H1 (cell line): ENCODE measurements around the gene CCDC15. TPM values are rescaled to one million over a fixed set of nuclear protein-coding genes. Genes with fewer than 3 reads are reported as not detected.

Experiments used
- CTCF ChIA-PET: fragments of 300-600 bp; sonication (Branson Sonifier 250); formaldehyde crosslinking; loops from one replicate; lab custom pipeline; 2021; ENCODE audit not compliant: partially characterized antibody; lab: Charles Lee
- POLR2A ChIA-PET: fragments of 300-600 bp; sonication (Branson Sonifier 250); formaldehyde crosslinking; loops from one replicate; lab custom pipeline; 2021; ENCODE audit warnings: inconsistent platforms; ENCODE audit not compliant: partially characterized antibody; lab: Charles Lee
- DNase-seq, 2 experiments: peaks; one replicate each; pipeline versions ENCODE4 v3.0.0 to v3.0.0-alpha.2; 2010 to 2022; ENCODE audit warnings: low spot score in 2 of 2, low read depth in 1 of 2, mixed read lengths in 1 of 2
- FAIRE-seq: peaks from 2 replicates; lab custom pipeline; 2011; peaks lifted over from hg19 to GRCh38; lab: Jason Lieb, UNC
- H2AFZ ChIP-seq: 2 replicates; pipeline ENCODE4 v1.8.1; 2012; ENCODE audit warnings: low read length, inconsistent platforms
- H2AK5ac ChIP-seq: 2 replicates; pipeline ENCODE4 v1.6.1; 2013; ENCODE audit warnings: low read depth, low read length
- H2BK120ac ChIP-seq: replicated peaks from 2 replicates; pipeline ENCODE3; 2013; ENCODE audit warnings: low read depth, low read length, inconsistent platforms
- H2BK12ac ChIP-seq: 2 replicates; pipeline ENCODE4 v1.6.1; 2013; ENCODE audit warnings: low read depth, low read length
- H2BK15ac ChIP-seq: 2 replicates; pipeline ENCODE4 v1.6.1; 2013; ENCODE audit warnings: low read length
- H2BK20ac ChIP-seq: 2 replicates; pipeline ENCODE4 v1.6.1; 2013; ENCODE audit warnings: low read length
- H2BK5ac ChIP-seq: 2 replicates; pipeline ENCODE4 v1.6.1; 2013; ENCODE audit warnings: low read depth, low read length
- H3K14ac ChIP-seq: 2 replicates; pipeline ENCODE4 v1.6.1; 2013; ENCODE audit warnings: inconsistent platforms; ENCODE audit not compliant: insufficient read length
- H3K18ac ChIP-seq: 2 replicates; pipeline ENCODE4 v1.6.1; 2013; ENCODE audit warnings: low read length; ENCODE audit errors: extremely low read depth
- H3K23ac ChIP-seq: 2 replicates; pipeline ENCODE4 v1.6.1; 2013; ENCODE audit warnings: inconsistent platforms; ENCODE audit not compliant: insufficient read length
- H3K23me2 ChIP-seq: 2 replicates; pipeline ENCODE4 v1.6.1; 2013; ENCODE audit warnings: low read depth, low read length
- H3K27ac ChIP-seq: 2 replicates; pipeline ENCODE4 v1.6.1; 2011; ENCODE audit warnings: low read depth, low read length, inconsistent platforms
- H3K27me3 ChIP-seq, 4 experiments: replicated peaks in 1 of 4; 1 replicate in 1 of 4; 2 replicates in 3 of 4; pipeline versions ENCODE4 v1.6.1 to v1.8.1; 2011 to 2013; ENCODE audit warnings: low read length in 3 of 4, mild to moderate bottlenecking in 3 of 4, inconsistent platforms in 2 of 4, mixed read lengths in 2 of 4, moderate library complexity in 1 of 4; ENCODE audit not compliant: control insufficient read depth in 3 of 4, insufficient read depth in 3 of 4; ENCODE audit errors: extremely low read depth in 1 of 4
- H3K36me3 ChIP-seq, 4 experiments: 2 replicates each; pipeline versions ENCODE4 v1.6.1 to v1.8.1; 2011 to 2013; ENCODE audit warnings: mild to moderate bottlenecking in 4 of 4, low read length in 3 of 4, moderate library complexity in 2 of 4, control low read depth in 1 of 4, inconsistent platforms in 1 of 4; ENCODE audit not compliant: insufficient read depth in 4 of 4, control insufficient read depth in 2 of 4
- H3K4ac ChIP-seq: replicated peaks from 2 replicates; pipeline ENCODE3; 2013; ENCODE audit warnings: low read length, low read depth, mixed read lengths, inconsistent platforms; ENCODE audit not compliant: insufficient read length
- H3K4me1 ChIP-seq, 4 experiments: replicated peaks in 1 of 4; 1 replicate in 1 of 4; 2 replicates in 3 of 4; pipeline versions ENCODE4 v1.6.1 to v1.8.1; 2011 to 2013; ENCODE audit warnings: low read length in 3 of 4, inconsistent platforms in 2 of 4, mixed read lengths in 1 of 4; ENCODE audit not compliant: insufficient read depth in 4 of 4, control insufficient read depth in 3 of 4
- H3K4me2 ChIP-seq, 2 experiments: 2 replicates each; pipeline versions ENCODE4 v1.6.1 to v1.8.1; 2011 to 2013; ENCODE audit warnings: low read depth in 2 of 2, low read length in 2 of 2, control low read depth in 1 of 2, inconsistent platforms in 1 of 2, mild to moderate bottlenecking in 1 of 2; ENCODE audit not compliant: insufficient read depth in 1 of 2
- H3K4me3 ChIP-seq, 4 experiments: fragments of 200-600, 300-600 bp in 1 of 4; sonication (generic), shearing (Covaris generic), sonication (Bioruptor Twin) in 1 of 4; 2 replicates each; pipeline versions ENCODE4 v1.5.1 to v1.8.1; 2011 to 2016; ENCODE audit warnings: low read length in 4 of 4, low read depth in 3 of 4, control low read depth in 2 of 4, inconsistent platforms in 2 of 4, mild to moderate bottlenecking in 2 of 4, mixed read lengths in 1 of 4, moderate library complexity in 1 of 4; ENCODE audit not compliant: insufficient read depth in 2 of 4; ENCODE audit errors: extremely low read depth in 1 of 4
- H3K56ac ChIP-seq: replicated peaks from 2 replicates; pipeline ENCODE3; 2013; ENCODE audit warnings: low read depth, mild to moderate bottlenecking, mixed read lengths, low read length, inconsistent platforms; ENCODE audit not compliant: insufficient read length
- H3K79me1 ChIP-seq: 2 replicates; pipeline ENCODE4 v1.6.1; 2013; ENCODE audit warnings: low read depth, low read length, control low read depth
- H3K79me2 ChIP-seq, 2 experiments: 2 replicates each; pipeline versions ENCODE4 v1.6.1 to v1.8.1; 2012 to 2013; ENCODE audit warnings: low read length in 2 of 2, mild to moderate bottlenecking in 2 of 2, inconsistent platforms in 1 of 2; ENCODE audit not compliant: insufficient read depth in 2 of 2, control insufficient read depth in 1 of 2
- H3K9ac ChIP-seq, 4 experiments: replicated peaks in 1 of 4; 1 replicate in 1 of 4; 2 replicates in 3 of 4; pipeline versions ENCODE4 v1.6.1 to v1.8.1; 2011 to 2013; ENCODE audit warnings: low read depth in 3 of 4, low read length in 3 of 4, control low read depth in 2 of 4, mild to moderate bottlenecking in 2 of 4, moderate library complexity in 2 of 4, inconsistent platforms in 1 of 4; ENCODE audit errors: extremely low read depth in 1 of 4
- H3K9me3 ChIP-seq, 2 experiments: 2 replicates each; pipeline versions ENCODE4 v1.6.1 to v1.8.1; 2012 to 2013; ENCODE audit warnings: mild to moderate bottlenecking in 2 of 2, moderate library complexity in 2 of 2, control low read depth in 1 of 2, inconsistent platforms in 1 of 2, low read depth in 1 of 2, low read length in 1 of 2, mixed read lengths in 1 of 2; ENCODE audit not compliant: insufficient read depth in 2 of 2
- H4K20me1 ChIP-seq, 2 experiments: replicated peaks in 1 of 2; 2 replicates each; pipeline versions ENCODE3 to v1.8.1; 2011 to 2013; ENCODE audit warnings: inconsistent platforms in 2 of 2, low read length in 2 of 2, mild to moderate bottlenecking in 1 of 2; ENCODE audit not compliant: insufficient read depth in 2 of 2, control insufficient read depth in 1 of 2
- H4K5ac ChIP-seq: 2 replicates; pipeline ENCODE4 v1.6.1; 2013; ENCODE audit warnings: low read length, low read depth, mixed read lengths, inconsistent platforms; ENCODE audit not compliant: insufficient read length
- H4K8ac ChIP-seq: 2 replicates; pipeline ENCODE4 v1.8.0; 2013; ENCODE audit warnings: mild to moderate bottlenecking, moderate library complexity, low read length, inconsistent platforms; ENCODE audit not compliant: insufficient read depth; ENCODE audit errors: extremely low read depth
- H4K91ac ChIP-seq: replicated peaks from 2 replicates; pipeline ENCODE3; 2013; ENCODE audit warnings: low read length, mixed read lengths, inconsistent platforms; ENCODE audit not compliant: insufficient read length
- GTF2F1 ChIP-seq: IDR thresholded peaks from 2 replicates; pipeline ENCODE4 v1.6.1; 2012; ENCODE audit warnings: low read depth, low read length, improper control_type of control experiment, borderline replicate concordance
- NRF1 ChIP-seq: IDR thresholded peaks from 2 replicates; pipeline ENCODE4 v1.6.1; 2011; ENCODE audit warnings: mild to moderate bottlenecking, low read depth, low read length, improper control_type of control experiment
- POLR2AphosphoS5 ChIP-seq: IDR thresholded peaks from 2 replicates; pipeline ENCODE4 v1.6.1; 2011; ENCODE audit warnings: low read depth, low read length
- SIRT6 ChIP-seq: IDR thresholded peaks from one replicate; pipeline ENCODE4 v1.7.1; 2012; ENCODE audit warnings: low read length, inconsistent platforms
- WGBS, 2 experiments: shearing (Covaris generic) in 1 of 2; methylation state at CpG; one replicate each; pipeline versions ENCODE4 v1.1.6 to v1.1.7; 2013 to 2015; ENCODE audit warnings: low lambda C conversion rate in 2 of 2, mixed read lengths in 2 of 2, inconsistent platforms in 1 of 2, low coverage in 1 of 2, missing lambda C conversion rate in 1 of 2; ENCODE audit not compliant: insufficient replicate concordance in 2 of 2, insufficient coverage in 1 of 2, insufficient read length in 1 of 2; ENCODE audit errors: extremely low coverage in 1 of 2, missing lambda C conversion rate in 1 of 2; 5-methylcytosine and 5-hydroxymethylcytosine counted together
- long read RNA-seq, 2 experiments: library from RNA in 1 of 2; library from capped mRNA in 1 of 2; stranded (forward); transcript quantifications; one replicate each; pipeline ENCODE4 v2.0.0, GENCODE V29; 2021; ENCODE audit warnings: inconsistent platforms in 1 of 2
- polyA minus RNA-seq, 3 experiments: library from RNA; depleted of rRNA, polyadenylated mRNA; stranded (reverse); fragments of >200 nt; gene quantifications; 1 replicate in 2 of 3; 2 replicates in 1 of 3; pipeline ENCODE4 v1.2.3, GENCODE V29; 2011
- polyA plus RNA-seq, 7 experiments: library from polyadenylated mRNA; depleted of rRNA in 3 of 7; stranded (reverse) in 5 of 7; unstranded in 2 of 7; fragments of >200 nt in 5 of 7; fragments of 200-250 nt in 2 of 7; gene quantifications; 1 replicate in 5 of 7; 2 replicates in 1 of 7; 4 replicates in 1 of 7; pipeline versions ENCODE4 v1.2.1 to v1.2.3, GENCODE V29; 2011 to 2013; ENCODE audit warnings: missing spikeins in 2 of 7, mixed read lengths in 2 of 7
- total RNA-seq: library from RNA; stranded (reverse); fragmentation: NEBNext Ultra II Directional; extraction: Animal tissue kit (Norgen Biotek cat#: 25700); gene quantifications from 2 replicates; pipeline ENCODE4 v1.2.1, GENCODE V29; 2021

Gene CCDC15, protein sequence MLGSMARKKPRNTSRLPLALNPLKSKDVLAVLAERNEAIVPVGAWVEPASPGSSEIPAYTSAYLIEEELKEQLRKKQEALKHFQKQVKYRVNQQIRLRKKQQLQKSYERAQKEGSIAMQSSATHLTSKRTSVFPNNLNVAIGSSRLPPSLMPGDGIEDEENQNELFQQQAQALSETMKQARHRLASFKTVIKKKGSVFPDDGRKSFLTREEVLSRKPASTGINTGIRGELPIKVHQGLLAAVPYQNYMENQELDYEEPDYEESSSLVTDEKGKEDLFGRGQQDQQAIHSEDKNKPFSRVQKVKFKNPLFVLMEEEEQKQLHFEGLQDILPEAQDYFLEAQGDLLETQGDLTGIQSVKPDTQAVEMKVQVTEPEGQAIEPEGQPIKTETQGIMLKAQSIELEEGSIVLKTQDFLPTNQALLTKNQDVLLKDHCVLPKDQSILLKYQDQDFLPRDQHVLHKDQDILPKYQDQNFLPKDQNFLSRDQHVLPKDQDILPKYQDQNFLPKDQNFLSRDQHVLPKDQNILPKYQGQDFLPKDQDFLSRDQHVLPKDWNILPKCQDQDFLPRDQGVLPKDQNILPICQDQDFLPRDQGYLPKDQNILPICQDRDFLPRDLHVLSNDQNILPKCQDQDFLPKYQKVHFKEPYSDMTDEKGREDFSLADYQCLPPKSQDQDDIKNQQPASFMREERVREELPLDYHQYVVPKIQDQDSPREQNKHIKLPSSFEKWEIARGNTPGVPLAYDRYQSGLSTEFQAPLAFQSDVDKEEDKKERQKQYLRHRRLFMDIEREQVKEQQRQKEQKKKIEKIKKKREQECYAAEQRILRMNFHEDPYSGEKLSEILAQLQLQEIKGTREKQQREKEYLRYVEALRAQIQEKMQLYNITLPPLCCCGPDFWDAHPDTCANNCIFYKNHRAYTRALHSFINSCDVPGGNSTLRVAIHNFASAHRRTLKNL
- total RNA-seq, result 3.1 and 4.0 TPM in 2 replicates
- 0.64 and 1.5 TPM in 2 replicates for polyA plus RNA-seq (2011; rRNA removed)
- polyA plus RNA-seq (2011; cell fraction: cytosol; rRNA removed), result 1.4 TPM
- 1.2 TPM for polyA plus RNA-seq (2011; cell fraction: nucleus; rRNA removed)
- 1.2 to 1.7 TPM (median 1.3 TPM) in 4 replicates for polyA plus RNA-seq (2012, experiment 1 of 2)
- 0.13 TPM for polyA plus RNA-seq (2012, experiment 2 of 2)
- 2.9 TPM for polyA plus RNA-seq (2013, experiment 1 of 2)
- 2.9 TPM for polyA plus RNA-seq (2013, experiment 2 of 2)
- 1.9 and 3.7 TPM in 2 replicates for polyA minus RNA-seq (2011; rRNA and poly(A)+ RNA removed)
- 2.7 TPM for polyA minus RNA-seq (2011; cell fraction: cytosol; rRNA and poly(A)+ RNA removed)
- 7.5 TPM for polyA minus RNA-seq (2011; cell fraction: nucleus; rRNA and poly(A)+ RNA removed)
- long read RNA-seq, experiment 1, partial matches to known transcripts, result 2 of 3 reads
- long read RNA-seq, experiment 1, other reads (novel, unspliced or antisense), result 1 of 3 reads
- long read RNA-seq, experiment 2, partial matches to known transcripts, result 0 of 1 reads
- long read RNA-seq, experiment 2, other reads (novel, unspliced or antisense), result 1 of 1 reads

DNA sequence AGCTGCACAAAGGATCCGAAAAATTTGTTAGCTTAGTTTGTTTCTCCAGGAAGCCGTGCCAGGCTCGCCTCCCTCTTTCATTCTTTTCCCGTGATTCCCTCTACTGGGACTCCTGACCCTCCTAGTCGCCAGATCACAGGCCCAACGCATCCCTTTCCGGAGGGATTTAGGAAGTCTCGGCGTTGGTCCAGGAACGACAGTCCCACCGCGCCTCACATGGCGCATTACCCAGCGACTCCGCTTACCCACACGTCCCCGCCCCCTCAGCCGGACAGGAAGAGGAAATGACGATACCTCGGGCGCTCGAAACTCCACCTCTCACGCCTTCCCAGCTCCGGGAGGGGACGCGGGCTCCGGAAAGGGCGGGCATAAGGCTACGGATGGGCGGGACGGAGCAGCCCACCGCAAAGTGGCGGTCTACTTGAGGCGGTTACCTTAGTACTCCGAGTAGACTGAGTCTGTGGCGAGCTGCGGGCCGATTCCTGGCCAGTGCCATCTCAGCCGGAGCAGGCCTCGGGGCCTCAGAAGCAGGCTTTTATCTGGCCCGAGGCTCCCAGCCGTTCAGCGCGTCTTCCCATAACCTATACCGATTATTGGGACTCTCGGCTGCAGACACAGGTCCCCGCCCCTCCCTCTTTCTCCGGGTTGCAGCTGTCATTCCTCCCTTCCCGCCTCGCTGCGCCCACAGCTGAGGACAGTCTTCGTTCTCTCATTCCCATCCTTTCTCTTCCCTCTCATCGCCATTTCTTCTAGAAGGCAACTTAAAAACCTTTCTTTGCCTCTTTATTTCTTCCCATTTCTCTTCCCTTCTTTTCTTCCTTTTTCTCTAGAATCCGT is at the start of gene CCDC15:
TSS of gene CCDC15 (plus strand) at position 450 of the 837 bp plus-strand sequence. CDS start 531 bp downstream, outside the sequence.
- ChIA-PET CTCF (interaction anchor here (0.8 to 1.6 kb wide), 10 partner anchors 11 to 475 kb away, joined by 3 to 5 read pairs (median 3); partner anchors contain the start of gene HEPACAM), POLR2A (interaction anchor here (0.6 to 1.3 kb wide), 7 partner anchors 13 to 496 kb away, joined by 3 to 5 read pairs (median 3); partner anchors contain the start of gene SLC37A2)
- DNase-seq (peak; percentile 92 to 93), FAIRE-seq (peak; percentile 76)
- Histone ChIP-seq H3K4me2 (peak within 1 kb of the TSS; percentile 75 to 82), H2AFZ (peak within 1 kb of the TSS; percentile 86), H2BK20ac (no peak within 1 kb of the TSS), H4K5ac (peak within 1 kb of the TSS; percentile 17), H3K9me3 (no peaks in the 10 kb centered on the region), H3K27ac (peak within 1 kb of the TSS; percentile 68; the same call in 1 of the 2 replicates), H3K4me3 (peak within 1 kb of the TSS; percentile 60 to 84 (median 76)), H4K20me1 (no peaks in the 10 kb centered on the region), H2BK12ac (no peak within 1 kb of the TSS), H2AK5ac (no peak within 1 kb of the TSS), H2BK120ac (no peak within 1 kb of the TSS), H3K56ac (peak within 1 kb of the TSS; percentile 60), H4K8ac (no peak within 1 kb of the TSS), H3K4me1 (peaks cover 0 to 4% (median 2%) of the 10 kb centered on the region in 4 experiments; a peak in 3 of 7 replicates), H3K79me2 (no peaks in the 10 kb centered on the region), H3K23ac (no peak within 1 kb of the TSS), H3K18ac (no peak within 1 kb of the TSS), H2BK5ac (peak within 1 kb of the TSS; percentile 61; the same call in 1 of the 2 replicates), H4K91ac (no peak within 1 kb of the TSS), H3K9ac (peak within 1 kb of the TSS in 3 of 4 experiments; percentile 74 to 82 (median 74); a peak in 6 of 7 replicates), H3K23me2 (peaks cover 15% of the 10 kb centered on the region; the same call in 1 of the 2 replicates), H3K14ac (no peak within 1 kb of the TSS), H3K27me3 (peaks cover 0 to 5% (median 0%) of the 10 kb centered on the region in 4 experiments; a peak in 3 of 7 replicates), H2BK15ac (no peak within 1 kb of the TSS), H3K4ac (no peak within 1 kb of the TSS), H3K36me3 (no peaks in the 10 kb centered on the region), H3K79me1 (no peaks in the 10 kb centered on the region)
- WGBS, 2 experiments, result 1% methylated on average over 40 of the region's 54 CpGs; no CpG with 5 or more reads in 1 of the 2 experiments
- TF ChIP-seq NRF1 (no peak), SIRT6 (no peak), GTF2F1 (no peak), POLR2AphosphoS5 (peak; percentile 93)
